Measurements from ENCODE around the gene PRKN.

PRKN gene

GRCh38 chr6:161727083-161727833 lies 1000.3 kb downstream of the PRKN start:
- DNase-seq (ENCODE audit: low read depth in 2 of 2): no peak

GRCh38 chr6:161722394-161722793 lies 1005.2 kb downstream of the PRKN start:
- DNase-seq (ENCODE audit: low read depth in 2 of 2): no peak

- DNase-seq (ENCODE audit: low read depth in 2 of 2): no peak
These were observed 1006.1 kb downstream of the PRKN start for GRCh38 chr6:161721511-161721910.

GRCh38 chr6:161716176-161716575 lies 1011.4 kb downstream of the PRKN start:
- DNase-seq (ENCODE audit: low read depth in 2 of 2): no peak

- DNase-seq (ENCODE audit: low read depth in 2 of 2): no peak
These were observed 1015.6 kb downstream of the PRKN start for GRCh38 chr6:161711938-161712337.

- no peak for DNase-seq (ENCODE audit: low read depth in 2 of 2)
These were observed 1016.1 kb downstream of the PRKN start for GRCh38 chr6:161711515-161711914.

GRCh38 chr6:161710698-161711097 lies 1016.9 kb downstream of the PRKN start:
- no peak for DNase-seq (ENCODE audit: low read depth in 2 of 2)

GRCh38 chr6:161701056-161701455 lies 1026.5 kb downstream of the PRKN start:
- DNase-seq (ENCODE audit: low read depth in 2 of 2): no peak

GRCh38 chr6:161696801-161697200 lies 1030.8 kb downstream of the PRKN start:
- no peak for DNase-seq (ENCODE audit: low read depth in 2 of 2)

- no peak for DNase-seq (ENCODE audit: low read depth in 2 of 2)
These were observed 1032.6 kb downstream of the PRKN start for GRCh38 chr6:161694995-161695394.

GRCh38 chr6:161686655-161687054 lies 1040.9 kb downstream of the PRKN start:
- no peak for DNase-seq (ENCODE audit: low read depth in 2 of 2)

GRCh38 chr6:161684731-161685475 lies 1042.7 kb downstream of the PRKN start:
- DNase-seq (ENCODE audit: low read depth in 2 of 2): no peak

- no peak for DNase-seq (ENCODE audit: low read depth in 2 of 2)
These were observed 1044.2 kb downstream of the PRKN start for GRCh38 chr6:161683400-161683799.

- no peak for DNase-seq (ENCODE audit: low read depth in 2 of 2)
These were observed 1044.6 kb downstream of the PRKN start for GRCh38 chr6:161682982-161683381.

GRCh38 chr6:161679980-161680538 lies 1047.5 kb downstream of the PRKN start:
- DNase-seq (ENCODE audit: low read depth in 2 of 2): no peak

GRCh38 chr6:161677188-161677587 lies 1050.4 kb downstream of the PRKN start:
- DNase-seq (ENCODE audit: low read depth in 2 of 2): no peak

- DNase-seq (ENCODE audit: low read depth in 2 of 2): no peak
These were observed 1051.0 kb downstream of the PRKN start for GRCh38 chr6:161676586-161676985.

- no peak for DNase-seq (ENCODE audit: low read depth in 2 of 2)
These were observed 1052.5 kb downstream of the PRKN start for GRCh38 chr6:161674930-161675682.

GRCh38 chr6:161673026-161673425 lies 1054.5 kb downstream of the PRKN start:
- DNase-seq (ENCODE audit: low read depth in 2 of 2): no peak

- no peak for DNase-seq (ENCODE audit: low read depth in 2 of 2)
These were observed 1056.4 kb downstream of the PRKN start for GRCh38 chr6:161671117-161671516.

- no peak for DNase-seq (ENCODE audit: low read depth in 2 of 2)
These were observed 1058.9 kb downstream of the PRKN start for GRCh38 chr6:161668665-161669064.

- DNase-seq (ENCODE audit: low read depth in 2 of 2): no peak
These were observed 1059.6 kb downstream of the PRKN start for GRCh38 chr6:161667957-161668356.
